Measurements from ENCODE around the gene COL9A3.

DNA sequence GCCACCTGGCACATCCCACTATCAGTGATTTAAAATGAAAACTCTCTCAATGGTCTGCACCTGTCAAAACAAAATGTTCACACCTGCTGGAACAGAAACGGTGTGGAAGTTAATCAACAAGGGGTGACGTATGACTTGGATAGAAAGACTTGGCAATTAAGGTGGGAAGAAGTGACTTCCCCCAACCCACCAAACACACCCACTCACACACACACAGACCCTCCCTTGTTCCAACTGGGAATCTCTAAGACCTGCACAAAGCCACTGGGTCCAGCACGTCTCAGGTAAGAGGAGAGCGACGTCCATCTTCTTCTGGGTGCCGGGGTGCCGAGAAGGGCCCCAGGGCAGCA is 69.8 kb downstream of the COL9A3 start:
- TF ChIP-seq, protein P1, sequence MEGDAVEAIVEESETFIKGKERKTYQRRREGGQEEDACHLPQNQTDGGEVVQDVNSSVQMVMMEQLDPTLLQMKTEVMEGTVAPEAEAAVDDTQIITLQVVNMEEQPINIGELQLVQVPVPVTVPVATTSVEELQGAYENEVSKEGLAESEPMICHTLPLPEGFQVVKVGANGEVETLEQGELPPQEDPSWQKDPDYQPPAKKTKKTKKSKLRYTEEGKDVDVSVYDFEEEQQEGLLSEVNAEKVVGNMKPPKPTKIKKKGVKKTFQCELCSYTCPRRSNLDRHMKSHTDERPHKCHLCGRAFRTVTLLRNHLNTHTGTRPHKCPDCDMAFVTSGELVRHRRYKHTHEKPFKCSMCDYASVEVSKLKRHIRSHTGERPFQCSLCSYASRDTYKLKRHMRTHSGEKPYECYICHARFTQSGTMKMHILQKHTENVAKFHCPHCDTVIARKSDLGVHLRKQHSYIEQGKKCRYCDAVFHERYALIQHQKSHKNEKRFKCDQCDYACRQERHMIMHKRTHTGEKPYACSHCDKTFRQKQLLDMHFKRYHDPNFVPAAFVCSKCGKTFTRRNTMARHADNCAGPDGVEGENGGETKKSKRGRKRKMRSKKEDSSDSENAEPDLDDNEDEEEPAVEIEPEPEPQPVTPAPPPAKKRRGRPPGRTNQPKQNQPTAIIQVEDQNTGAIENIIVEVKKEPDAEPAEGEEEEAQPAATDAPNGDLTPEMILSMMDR (IDR thresholded peaks at IDR 0.05) = no peak
- no peak for TF ChIP-seq EZH2phosphoT487 (IDR thresholded peaks at IDR 0.05)

Data from neural progenitor cell (in vitro differentiated cells).